GM21737 (cell line): ENCODE results near the gene RRP1B.
"Not testable (repeated sequence)": the region's sequence is repeated elsewhere in the genome, so short reads cannot be mapped to it uniquely, and the experiment has no call there.

ENCODE experiments used
- ATAC-seq: cut with Tn5 transposase; IDR thresholded peaks from one replicate; pipeline ENCODE4 v1.9.1; 2021; ENCODE audit warnings: mild to moderate bottlenecking, moderate library complexity; ENCODE audit not compliant: unreplicated experiment

The RRP1B gene

DNA sequence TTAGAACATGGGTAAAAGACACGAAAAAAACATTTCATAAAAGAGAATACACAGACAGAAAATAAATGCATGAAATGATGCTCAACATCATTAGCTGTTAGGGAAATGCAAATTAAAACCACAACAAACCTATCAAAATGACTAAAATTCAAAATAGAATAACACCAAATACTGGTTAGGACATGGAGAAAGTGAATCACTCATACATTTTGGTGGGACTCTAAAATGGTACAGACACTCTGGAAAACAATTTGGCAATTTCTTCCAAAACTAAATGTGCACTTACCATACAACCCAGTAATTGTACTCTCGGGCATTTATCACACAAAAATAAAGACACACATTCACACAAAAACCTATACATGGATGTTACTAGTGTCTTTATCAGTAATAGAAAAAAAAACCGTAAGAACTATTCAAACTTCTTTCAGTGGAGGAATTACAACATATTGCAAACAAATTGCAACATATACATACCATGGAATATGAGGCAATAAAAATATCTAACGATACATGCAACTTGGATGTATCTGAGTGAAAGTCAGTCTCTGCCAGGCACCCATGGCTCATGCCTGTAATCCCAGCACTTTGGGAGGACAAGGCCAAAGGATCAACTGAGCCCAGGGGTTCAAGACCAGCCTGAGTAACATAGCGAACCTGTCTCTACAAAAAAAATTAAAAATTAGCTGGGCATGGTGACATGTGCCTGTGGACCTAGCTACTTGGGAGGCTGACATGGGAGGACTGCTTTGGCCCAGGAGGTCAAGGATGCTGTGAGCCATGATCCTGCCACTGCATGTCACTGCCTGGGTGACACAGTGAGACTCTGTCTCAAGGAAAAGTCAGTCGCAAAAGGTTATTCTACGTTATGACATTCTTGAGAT is 19.6 kb upstream of the RRP1B start:
- ATAC-seq = no peak

DNA sequence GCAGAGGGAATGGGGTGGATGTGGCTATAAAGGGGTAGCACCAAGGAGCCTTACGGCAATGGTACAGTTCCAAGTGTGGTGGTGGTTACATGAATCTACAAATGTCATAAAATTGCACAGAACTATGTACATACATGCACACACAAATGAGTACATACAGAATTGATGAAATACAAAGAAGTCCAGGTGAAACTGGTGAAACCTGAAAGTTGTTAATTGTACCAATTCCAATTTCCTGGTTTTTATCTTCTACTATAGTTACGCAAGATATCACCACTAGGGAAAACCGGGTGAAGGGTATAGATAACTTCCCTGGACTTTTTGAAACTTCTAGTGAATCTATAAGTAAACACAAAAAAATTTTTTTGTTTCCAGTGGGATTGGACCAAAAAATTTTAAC is 19.0 kb upstream of the RRP1B start:
- ATAC-seq = no peak

DNA sequence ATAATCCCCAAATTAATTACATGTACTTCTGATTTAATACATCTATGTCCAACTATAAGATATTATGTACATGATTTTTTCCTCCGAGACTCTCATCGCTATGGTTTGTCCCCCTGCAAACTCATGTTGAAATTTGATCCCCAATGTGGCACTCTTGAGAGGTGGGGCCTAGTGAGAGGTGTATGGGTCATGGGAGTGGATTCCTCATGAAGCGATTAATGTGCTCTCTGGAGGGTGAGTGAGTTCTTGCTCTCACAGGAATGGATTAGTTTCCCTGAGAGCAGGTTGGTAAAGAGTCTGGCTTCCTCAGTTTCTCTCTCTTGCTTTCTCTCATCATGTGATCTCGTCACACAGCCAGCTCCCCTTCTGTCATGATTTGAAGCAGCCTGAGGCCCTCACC is 16.2 kb upstream of the RRP1B start:
- ATAC-seq = no peak

DNA sequence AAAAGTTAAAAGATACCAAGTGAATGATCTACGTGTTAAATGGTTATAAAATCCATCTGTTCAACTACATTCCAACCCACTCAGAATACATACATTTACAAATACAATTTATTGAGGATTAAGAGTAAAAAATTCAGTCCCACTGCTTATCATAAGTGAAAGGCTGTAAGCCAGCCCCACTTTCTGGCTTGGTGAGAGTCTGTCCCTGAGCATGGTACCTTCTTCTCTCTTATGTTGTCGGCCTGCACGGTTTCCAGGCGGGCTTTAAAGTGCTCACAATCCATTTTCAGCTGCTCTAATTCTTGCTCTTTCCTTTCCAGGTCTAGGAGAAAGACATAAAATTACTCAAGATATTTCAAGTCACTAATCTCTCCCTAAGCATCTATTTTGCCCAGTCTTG is 15.3 kb upstream of the RRP1B start:
- no peak for ATAC-seq

DNA sequence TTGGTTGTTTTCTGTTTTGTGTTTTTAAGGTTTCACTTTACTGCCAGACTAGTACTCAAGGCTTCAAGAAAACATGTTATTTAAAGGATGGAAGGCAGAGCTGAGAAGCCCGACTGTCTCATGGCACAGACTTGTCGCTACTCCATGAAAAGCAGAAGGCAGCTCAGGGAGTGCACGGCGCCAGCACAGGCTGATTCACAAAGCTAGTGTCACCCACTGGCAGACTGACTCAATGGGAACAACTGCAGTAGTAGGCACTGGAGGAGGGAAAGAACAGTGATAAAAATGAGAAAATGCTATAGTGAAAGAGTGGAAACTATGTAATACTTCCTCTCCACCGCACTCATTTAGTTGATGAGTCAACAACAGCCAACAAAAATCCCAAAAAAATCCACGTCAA is 14.8 kb upstream of the RRP1B start:
- no peak for ATAC-seq

DNA sequence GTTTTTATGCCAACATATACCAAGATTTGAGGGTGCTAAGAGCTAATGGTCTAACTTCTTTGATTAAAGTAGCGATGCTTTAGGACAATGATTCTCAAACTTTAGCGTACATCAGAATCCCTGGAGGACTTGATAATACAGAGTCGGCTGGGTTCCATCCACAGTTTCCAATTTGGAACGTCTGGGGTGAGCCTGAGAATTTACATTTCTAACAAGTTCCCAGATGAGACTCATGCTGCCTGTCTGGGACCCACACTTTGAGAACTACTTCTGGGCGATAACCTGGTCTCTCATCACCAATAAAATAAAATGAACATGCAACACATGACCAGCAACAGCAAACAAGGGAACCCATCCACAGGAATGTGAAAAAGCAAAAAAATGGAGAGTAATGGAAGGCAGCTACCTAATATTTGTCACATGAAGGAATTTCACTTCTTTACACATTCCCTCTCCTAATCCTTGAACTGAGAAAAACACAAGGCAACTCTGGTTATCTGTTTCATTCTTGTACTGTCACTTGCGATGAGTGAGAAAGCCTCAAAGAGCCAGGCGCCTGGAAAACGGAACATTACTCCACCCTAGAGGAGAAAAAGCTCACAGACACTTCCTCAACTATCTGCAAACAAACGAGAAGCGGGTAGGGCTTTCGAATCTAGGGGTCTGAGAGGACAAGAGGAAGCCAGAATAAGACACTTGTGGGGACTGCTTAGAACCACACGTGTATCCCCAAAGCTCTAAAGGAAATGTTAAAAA is 14.0 kb upstream of the RRP1B start:
- ATAC-seq = no peak

DNA sequence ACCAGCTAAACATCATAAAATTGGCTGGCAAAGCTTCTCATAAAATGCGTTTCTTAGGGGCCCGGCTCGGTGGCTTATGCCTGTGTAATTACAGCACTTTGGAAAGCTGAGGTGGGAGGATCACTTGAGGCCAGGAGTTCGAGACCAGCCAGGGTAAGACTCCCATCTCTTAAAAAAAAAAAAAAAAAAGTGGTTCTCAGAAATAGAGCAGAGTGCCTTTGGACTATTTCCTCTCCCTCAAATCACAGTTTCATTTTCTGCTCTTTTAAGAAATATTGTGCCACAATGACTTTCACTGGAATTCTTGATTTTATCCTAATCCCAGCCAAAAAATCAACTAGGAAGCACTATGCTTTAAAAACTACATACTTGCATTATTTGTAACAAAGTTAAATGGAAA is 13.4 kb upstream of the RRP1B start:
- no peak for ATAC-seq

DNA sequence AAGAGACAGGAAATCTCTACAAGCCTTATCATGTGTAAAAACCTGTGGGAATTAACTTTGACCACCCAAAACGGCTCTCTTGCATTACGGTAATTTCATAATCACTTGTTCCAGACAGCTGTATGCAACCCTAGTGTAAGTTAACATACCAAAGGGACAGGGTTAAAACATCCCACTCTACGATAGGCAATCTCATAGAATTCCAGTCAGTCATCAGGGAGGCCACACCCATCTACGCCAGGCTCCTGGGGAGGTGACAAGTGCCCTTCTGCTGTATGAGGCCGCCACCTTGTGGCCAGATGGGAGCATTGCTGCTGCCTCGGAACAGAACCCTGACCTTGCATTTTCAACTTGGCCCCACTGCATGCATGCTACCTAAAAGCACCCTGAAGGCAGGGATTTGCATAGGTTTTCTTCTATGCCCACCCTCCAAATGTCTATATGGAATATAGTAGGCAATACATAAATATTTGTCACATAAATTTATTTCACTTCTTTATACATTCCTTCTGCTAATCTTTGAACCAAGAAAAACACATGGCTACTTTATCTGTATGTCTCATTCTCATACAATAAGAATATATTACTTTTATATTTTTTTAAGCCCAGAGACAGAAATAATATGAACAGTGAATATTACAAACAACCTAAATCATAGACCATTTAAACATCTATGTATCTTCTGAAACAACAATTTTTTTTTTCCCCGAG is 12.7 kb upstream of the RRP1B start:
- peak; percentile 81 for ATAC-seq

DNA sequence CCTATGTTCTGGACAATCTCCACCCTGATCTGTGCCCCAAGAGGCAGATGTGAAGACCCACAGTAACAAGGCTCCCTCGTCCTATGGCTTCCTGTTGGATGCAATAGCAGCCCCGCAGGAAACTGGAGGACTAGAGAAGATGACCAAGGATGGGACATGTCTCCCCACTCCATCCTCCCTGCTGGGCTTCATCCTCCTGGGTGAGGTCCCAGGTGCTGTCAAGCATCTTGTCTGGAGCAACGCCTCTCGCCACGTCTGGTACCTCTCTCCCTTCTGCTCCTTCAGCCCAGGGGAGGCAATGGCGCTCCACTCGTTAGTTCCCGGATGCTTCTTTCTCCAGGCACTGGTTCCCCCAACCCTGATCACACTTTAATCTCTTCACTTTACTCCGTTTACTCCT is 11.2 kb upstream of the RRP1B start:
- ATAC-seq = no peak

DNA sequence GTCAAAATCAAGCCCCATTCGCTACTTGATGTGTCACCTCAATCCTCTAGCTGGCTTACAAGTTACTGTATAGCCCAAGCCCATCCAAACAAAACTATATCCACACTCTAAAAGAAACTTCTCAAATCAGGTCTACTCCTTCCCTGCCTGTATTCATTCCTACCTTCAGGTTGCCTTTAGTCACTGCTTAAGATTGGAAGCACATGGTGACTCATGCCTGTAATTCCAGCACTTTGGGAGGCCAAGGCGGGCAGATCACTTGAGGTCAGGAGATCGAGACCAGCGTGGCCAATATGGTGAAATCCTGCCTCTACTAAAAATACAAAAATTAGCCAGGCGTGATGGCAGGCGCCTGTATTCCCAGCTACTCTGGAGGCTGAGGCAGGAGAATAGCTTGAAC is 7.4 kb upstream of the RRP1B start:
- not testable (repeated sequence) for ATAC-seq

DNA sequence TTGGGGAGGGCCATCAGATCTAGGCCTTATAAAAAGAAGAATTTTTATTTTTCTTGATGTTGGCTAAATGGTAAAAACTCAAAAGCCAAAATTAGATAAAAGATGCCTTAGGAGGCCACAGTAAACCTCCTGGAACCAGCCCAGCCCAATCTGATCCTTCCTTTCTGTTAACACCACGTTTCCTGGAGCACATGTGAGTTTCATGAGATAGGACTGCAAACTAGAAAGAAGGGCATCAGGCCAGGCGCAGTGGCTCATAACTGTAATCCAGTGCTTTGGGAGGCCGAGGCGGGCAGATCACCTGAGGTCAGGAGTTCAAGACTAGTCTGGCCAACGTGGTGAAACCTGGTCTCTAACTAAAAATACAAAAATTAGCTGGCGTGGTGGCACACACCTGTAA is 6.7 kb upstream of the RRP1B start:
- ATAC-seq = no peak

DNA sequence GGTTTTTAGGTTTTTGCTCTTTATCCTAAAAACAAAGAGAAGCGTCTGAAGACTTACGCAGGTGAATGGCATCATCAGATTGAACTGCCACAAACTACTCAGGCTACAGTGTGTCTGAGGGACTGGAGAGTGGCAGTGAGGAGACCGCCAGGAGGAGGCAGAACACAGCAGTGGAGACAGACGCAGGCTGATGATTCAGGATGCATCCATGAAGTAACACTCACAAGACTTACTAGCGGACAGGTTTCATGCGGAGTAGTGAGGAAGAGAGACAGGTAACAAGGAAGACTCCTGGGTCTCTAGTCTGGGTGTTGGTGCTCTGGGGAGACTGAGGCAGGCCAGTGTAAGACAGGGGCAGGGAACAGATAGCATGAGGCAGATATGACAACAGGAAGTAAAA is 5.7 kb upstream of the RRP1B start:
- no peak for ATAC-seq

DNA sequence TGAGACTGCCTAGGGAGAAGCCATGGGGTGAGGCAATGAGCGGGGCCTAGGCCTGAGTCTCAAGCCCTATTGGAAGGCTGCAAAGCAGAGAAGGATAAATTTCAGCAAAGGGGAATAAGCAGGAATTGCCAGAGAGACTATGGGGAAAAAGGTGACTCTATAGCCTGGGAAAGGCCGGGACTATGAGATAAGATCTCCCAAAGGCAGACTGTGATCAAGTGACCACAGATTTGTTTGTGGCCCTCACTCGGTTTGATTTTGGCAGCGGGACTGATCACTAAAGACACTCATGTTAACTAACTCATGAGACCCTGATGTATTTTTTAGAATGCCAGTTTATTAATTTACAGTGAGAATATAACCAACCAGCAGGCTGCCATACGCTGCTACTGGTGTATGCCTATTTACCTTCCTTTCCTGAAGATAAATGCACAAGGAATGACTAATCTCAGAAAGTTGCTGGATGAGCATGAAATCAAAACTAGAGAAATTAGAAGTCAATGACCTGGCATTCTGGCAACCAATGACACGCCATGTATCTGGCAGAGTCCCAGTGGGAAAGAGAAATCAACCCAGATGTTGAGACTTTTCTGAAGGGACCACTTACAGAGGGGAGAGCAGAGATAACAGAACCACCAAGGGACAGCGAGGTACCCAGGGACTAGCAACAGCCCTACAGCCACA is 4.4 kb upstream of the RRP1B start:
- ATAC-seq = no peak

DNA sequence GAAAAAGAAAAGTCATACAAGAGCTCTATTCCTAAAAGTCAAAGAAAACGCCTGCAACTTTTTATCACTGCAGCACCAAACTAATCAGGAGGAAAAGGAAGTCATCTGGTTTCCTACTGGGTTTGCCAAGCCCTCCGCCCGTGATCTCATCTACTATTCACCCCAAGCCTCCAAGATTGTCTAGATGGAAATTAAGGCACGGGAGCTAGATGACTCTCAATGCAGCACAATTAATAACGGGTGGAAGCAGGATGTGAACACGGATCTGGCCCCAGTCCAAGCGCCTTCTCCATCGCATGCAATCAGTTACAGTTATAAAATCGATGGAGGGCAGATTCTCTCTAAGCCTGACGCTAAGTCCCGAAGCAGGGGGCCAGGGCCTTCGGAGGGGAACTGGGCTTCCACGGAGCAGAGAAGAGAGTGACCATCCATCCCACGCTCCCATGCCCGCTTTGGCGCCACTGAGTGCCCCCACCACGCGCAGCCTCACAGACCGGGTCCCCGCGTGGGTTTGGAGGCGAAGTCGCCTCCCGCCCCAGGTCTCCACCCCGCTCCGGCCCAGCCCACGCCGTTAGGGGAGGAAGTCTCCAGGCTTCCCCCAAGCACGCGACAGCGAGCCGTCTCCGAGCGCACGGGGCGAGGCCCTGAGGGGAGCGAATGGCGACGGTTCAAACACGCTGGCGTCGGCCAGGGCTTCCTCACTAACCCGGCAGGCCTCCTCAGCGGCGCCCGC is 1.8 kb upstream of the RRP1B start:
- no peak for ATAC-seq

DNA sequence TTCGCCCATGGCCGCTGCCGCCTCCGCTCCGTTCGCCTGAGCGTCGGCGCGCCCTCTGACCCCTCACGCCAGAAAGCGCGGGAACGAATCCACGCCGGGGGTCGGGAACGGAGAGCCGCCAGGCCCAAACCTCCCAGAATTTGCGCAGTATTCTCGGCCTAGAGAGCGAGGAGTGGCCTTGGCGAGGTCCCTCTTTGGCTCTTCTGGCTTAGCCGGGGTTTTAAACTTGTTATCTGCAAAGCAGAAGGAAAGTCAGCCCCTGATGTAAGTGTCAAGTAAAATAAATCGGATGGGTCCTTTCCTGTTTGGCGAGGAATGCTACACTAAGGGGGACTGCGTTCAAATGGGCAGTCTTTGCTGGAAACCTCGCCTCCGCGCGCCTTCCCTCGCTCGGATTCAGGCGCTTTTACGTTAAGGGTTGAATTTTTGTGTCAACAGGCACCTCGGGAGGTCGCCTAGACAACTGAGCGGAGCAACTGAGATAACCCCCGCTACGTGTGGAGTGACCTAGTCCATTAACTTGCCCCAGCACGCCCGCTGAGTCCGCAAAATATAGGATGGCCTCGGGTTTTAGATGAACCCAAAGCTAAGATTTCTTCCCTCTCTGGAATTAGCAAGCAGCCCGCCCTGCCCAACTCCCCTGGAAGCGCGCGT is 1.1 kb upstream of the RRP1B start:
- ATAC-seq = no peak

DNA sequence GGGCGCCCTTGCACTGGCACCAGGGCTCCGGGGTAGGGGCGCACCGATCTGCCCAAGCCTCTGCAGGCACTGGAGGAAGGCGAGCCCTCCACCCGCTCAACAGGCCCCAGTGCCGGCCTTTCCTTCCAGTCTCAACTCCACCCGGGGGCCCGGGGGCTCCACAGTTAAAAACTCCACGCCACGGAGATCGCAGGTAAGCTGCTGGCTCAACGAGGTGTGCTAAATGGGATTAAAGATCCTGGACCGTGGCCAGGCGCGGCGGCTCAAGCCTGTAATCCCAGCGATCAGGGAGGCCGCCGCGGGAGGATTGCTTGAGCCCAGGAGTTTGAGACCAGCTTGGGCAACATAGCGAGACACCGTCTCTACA is 608 bp upstream of the RRP1B start:
- no peak for ATAC-seq

DNA sequence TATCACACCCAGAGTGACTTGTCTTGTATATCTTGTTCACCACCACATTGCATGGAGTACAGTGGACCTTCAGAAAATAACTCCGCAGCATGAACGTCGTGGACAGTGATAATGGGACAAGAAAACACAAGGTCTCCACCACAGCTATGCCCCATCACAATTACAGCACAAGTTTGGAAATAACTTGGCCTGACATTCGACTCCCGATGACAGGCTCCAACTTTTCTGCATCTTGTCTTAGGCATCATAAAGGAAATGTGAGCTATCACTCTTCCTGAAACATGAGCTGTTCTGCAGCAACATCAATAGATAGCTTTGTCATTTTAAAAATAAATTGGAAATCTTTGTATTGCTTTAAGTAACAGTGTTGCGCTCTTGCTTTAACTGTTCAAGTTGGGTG is 2.9 kb downstream of the RRP1B start:
- no peak for ATAC-seq

DNA sequence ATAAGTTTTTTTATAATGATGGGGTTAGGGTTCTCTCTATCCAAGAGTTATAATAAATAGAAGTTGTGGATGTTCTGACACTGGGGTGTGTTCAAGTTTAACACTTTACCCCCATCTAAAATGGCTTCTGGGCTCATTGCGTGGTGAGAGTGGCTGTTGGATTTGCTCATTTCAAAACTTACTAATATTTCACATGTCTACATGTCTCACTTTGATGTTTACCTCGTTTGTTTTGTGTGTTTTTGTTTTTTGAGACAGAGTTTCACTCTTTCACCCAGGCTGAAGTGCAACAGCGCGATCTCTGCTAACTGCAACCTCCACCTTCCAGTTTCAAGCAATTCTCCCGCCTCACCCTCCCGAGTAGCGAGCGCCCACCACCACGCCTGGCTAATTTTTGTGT is 3.7 kb downstream of the RRP1B start:
- ATAC-seq = no peak

DNA sequence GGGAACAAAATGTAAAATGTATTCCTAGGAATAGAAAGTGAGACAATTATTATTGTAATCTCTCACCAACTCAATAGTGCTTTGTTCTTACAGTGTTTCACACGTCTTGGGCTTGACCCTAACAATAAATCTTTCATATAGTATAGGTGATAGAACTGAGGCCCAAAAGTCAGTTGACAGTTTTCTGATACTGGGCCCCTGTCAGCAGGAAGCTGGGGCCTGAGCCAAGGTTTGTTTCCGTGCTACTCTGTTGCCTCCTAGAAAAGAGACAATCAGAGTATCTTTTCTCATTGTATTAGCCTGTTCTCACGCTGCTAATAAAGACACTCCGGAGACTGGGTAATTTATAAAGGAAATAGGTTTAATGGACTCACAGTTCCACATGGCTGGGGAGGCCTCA is 5.0 kb downstream of the RRP1B start:
- ATAC-seq = no peak

DNA sequence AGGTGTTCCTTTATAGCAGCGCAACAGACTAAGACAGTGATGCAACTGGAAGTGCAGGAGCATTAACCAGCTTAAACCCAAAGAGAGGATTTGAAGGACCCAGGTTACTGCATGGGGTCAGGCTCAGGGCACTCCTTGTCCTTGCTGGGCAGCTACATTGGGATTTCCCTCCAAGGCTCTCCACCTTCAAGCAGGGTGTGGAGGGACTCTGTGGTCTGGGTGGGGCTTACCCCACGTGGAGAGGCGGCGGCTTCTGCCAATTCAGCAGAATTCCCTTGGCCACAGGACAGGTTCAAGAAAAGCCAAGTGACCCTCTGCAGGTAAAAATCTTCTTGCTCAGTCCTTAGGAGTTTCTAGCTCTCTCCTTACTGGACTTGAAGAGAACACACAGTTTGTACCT is 6.5 kb downstream of the RRP1B start:
- ATAC-seq = no peak
